ENCODE data around the gene TTLL1.

TTLL1 gene

GRCh38 chr22:43131773-43132501, 42.7 kb upstream of the TTLL1 start:
- peaks cover 39% of the 10 kb centered on the region for H3K36me3 ChIP-seq (ENCODE audit: control insufficient read depth, low read length)

GRCh38 chr22:43129426-43130425, 40.5 kb upstream of the TTLL1 start:
- H3K79me2 ChIP-seq (ENCODE audit: control insufficient read depth, low read length): no peaks in the 10 kb centered on the region
- H4K20me1 ChIP-seq (ENCODE audit: control insufficient read depth, insufficient read depth, low read depth, low read length): 0 out of 2 replicates have a peak, but pooled peaks cover 2% of the 10 kb centered on the region
- no peak overlapping the region for H3K4me3 ChIP-seq (ENCODE audit: low read length)
- H3K36me3 ChIP-seq (ENCODE audit: control insufficient read depth, low read length): peaks cover 20% of the 10 kb centered on the region
- TF ChIP-seq EZH2phosphoT487 (IDR thresholded peaks at IDR 0.05; ENCODE audit: borderline replicate concordance, low read length) (no peak), CTCF (IDR thresholded peaks at IDR 0.05; ENCODE audit: low read depth, low read length, poor library complexity, severe bottlenecking) (no peak)
- H3K9me3 ChIP-seq (ENCODE audit: control insufficient read depth, insufficient read depth, low read length): no peaks in the 10 kb centered on the region
- no peaks in the 10 kb centered on the region for H3K9me2 ChIP-seq (replicated peaks; ENCODE audit: control insufficient read depth, low read length)
- no peak overlapping the region for H3K27ac ChIP-seq (ENCODE audit: low read depth, low read length)
- H3K4me1 ChIP-seq (ENCODE audit: control insufficient read depth, low read length): peaks cover 22% of the 10 kb centered on the region
- no peaks in the 10 kb centered on the region; the same call in 1 of the 2 replicates for H3F3A ChIP-seq (ENCODE audit: control insufficient read depth, insufficient read depth)
- H3K27me3 ChIP-seq (ENCODE audit: control insufficient read depth, low read length): no peaks in the 10 kb centered on the region
- H3K4me2 ChIP-seq (ENCODE audit: low read length): peak overlapping the region; percentile 25

More at GRCh38 chr22:43131773-43132501, 42.7 kb upstream of the TTLL1 start:
- no peaks in the 10 kb centered on the region; the same call in 1 of the 2 replicates for H3F3A ChIP-seq (ENCODE audit: control insufficient read depth, insufficient read depth)
- peaks cover 28% of the 10 kb centered on the region for H3K4me1 ChIP-seq (ENCODE audit: control insufficient read depth, low read length)
- H3K27ac ChIP-seq (ENCODE audit: low read depth, low read length): no peak overlapping the region
- no peaks in the 10 kb centered on the region for H3K9me3 ChIP-seq (ENCODE audit: control insufficient read depth, insufficient read depth, low read length)
- no peak overlapping the region for H3K4me2 ChIP-seq (ENCODE audit: low read length)
- no peak overlapping the region for H3K4me3 ChIP-seq (ENCODE audit: low read length)
- no peak for TF ChIP-seq CTCF (IDR thresholded peaks at IDR 0.05; ENCODE audit: low read depth, low read length, poor library complexity, severe bottlenecking)
- TF ChIP-seq EZH2phosphoT487 (IDR thresholded peaks at IDR 0.05; ENCODE audit: borderline replicate concordance, low read length): no peak
- H3K79me2 ChIP-seq (ENCODE audit: control insufficient read depth, low read length): no peaks in the 10 kb centered on the region
- H3K9me2 ChIP-seq (replicated peaks; ENCODE audit: control insufficient read depth, low read length): no peaks in the 10 kb centered on the region
- H4K20me1 ChIP-seq (ENCODE audit: control insufficient read depth, insufficient read depth, low read depth, low read length): 0 out of 2 replicates have a peak, but pooled peaks cover 2% of the 10 kb centered on the region
- H3K27me3 ChIP-seq (ENCODE audit: control insufficient read depth, low read length): no peaks in the 10 kb centered on the region

- Histone ChIP-seq H3K9me3 (ENCODE audit: control insufficient read depth, insufficient read depth, low read length) (no peaks in the 10 kb centered on the region), H4K20me1 (ENCODE audit: control insufficient read depth, insufficient read depth, low read depth, low read length) (0 out of 2 replicates have a peak, but pooled peaks cover 2% of the 10 kb centered on the region), H3K4me2 (ENCODE audit: low read length) (peak overlapping the region; percentile 25), H3K27me3 (ENCODE audit: control insufficient read depth, low read length) (no peaks in the 10 kb centered on the region), H3K9me2 (replicated peaks; ENCODE audit: control insufficient read depth, low read length) (no peaks in the 10 kb centered on the region), H3K4me3 (ENCODE audit: low read length) (no peak overlapping the region; the same call in 1 of the 2 replicates), H3K36me3 (ENCODE audit: control insufficient read depth, low read length) (peaks cover 16% of the 10 kb centered on the region), H3K79me2 (ENCODE audit: control insufficient read depth, low read length) (no peaks in the 10 kb centered on the region), H3F3A (ENCODE audit: control insufficient read depth, insufficient read depth) (no peaks in the 10 kb centered on the region; the same call in 1 of the 2 replicates), H3K4me1 (ENCODE audit: control insufficient read depth, low read length) (peaks cover 22% of the 10 kb centered on the region), H3K27ac (ENCODE audit: low read depth, low read length) (no peak overlapping the region)
- TF ChIP-seq CTCF (IDR thresholded peaks at IDR 0.05; ENCODE audit: low read depth, low read length, poor library complexity, severe bottlenecking) (no peak), EZH2phosphoT487 (IDR thresholded peaks at IDR 0.05; ENCODE audit: borderline replicate concordance, low read length) (no peak)
Observed at GRCh38 chr22:43128928-43129424, 39.8 kb upstream of the TTLL1 start.

Measured in DOHH2 (cell line).